ENCODE results near the gene LRRC74B.
"Not testable (repeated sequence)": the region's sequence is repeated elsewhere in the genome, so short reads cannot be mapped to it uniquely, and the experiment has no call there.

- TF ChIP-seq CTCF, POLR2A (IDR thresholded peaks at IDR 0.05): not testable (repeated sequence)
Measured at GRCh38 chr22:21039158-21039557, 6.6 kb upstream of the LRRC74B start.

Data from adrenal gland (tissue), 5 donors.